ENCODE data around the gene RTN4RL1.
A peak's percentile ranks its signal among the peaks of the same experiment; 100 is the strongest.
"Not testable (repeated sequence)": the region's sequence is repeated elsewhere in the genome, so short reads cannot be mapped to it uniquely, and the experiment has no call there.

Gene RTN4RL1

GRCh38 chr17:1913702-1914101, 111.4 kb downstream of the RTN4RL1 start:
- no peak for DNase-seq

GRCh38 chr17:1912146-1912545, 113.0 kb downstream of the RTN4RL1 start:
- no peak for DNase-seq

- DNase-seq = no peak
These were observed 115.1 kb downstream of the RTN4RL1 start for GRCh38 chr17:1909985-1910384.

GRCh38 chr17:1908699-1909309, 116.3 kb downstream of the RTN4RL1 start:
- DNase-seq = peak; percentile 71

GRCh38 chr17:1907909-1908698, 117.0 kb downstream of the RTN4RL1 start:
- DNase-seq = no peak

GRCh38 chr17:1907216-1907631, 117.9 kb downstream of the RTN4RL1 start:
- no peak for DNase-seq

- no peak for DNase-seq
These were observed 118.5 kb downstream of the RTN4RL1 start for GRCh38 chr17:1906662-1907101.

- DNase-seq = peak; percentile 57
These were observed 119.8 kb downstream of the RTN4RL1 start for GRCh38 chr17:1905190-1905913.

GRCh38 chr17:1904273-1905182, 120.6 kb downstream of the RTN4RL1 start:
- no peak for DNase-seq

- DNase-seq = no peak
These were observed 125.6 kb downstream of the RTN4RL1 start for GRCh38 chr17:1899403-1900000.

GRCh38 chr17:1898872-1899271, 126.3 kb downstream of the RTN4RL1 start:
- DNase-seq = no peak

GRCh38 chr17:1898332-1898731, 126.8 kb downstream of the RTN4RL1 start:
- no peak for DNase-seq

GRCh38 chr17:1897105-1897656, 128.0 kb downstream of the RTN4RL1 start:
- no peak for DNase-seq

- DNase-seq = no peak
These were observed 128.7 kb downstream of the RTN4RL1 start for GRCh38 chr17:1896243-1897104.

- DNase-seq = not testable (repeated sequence)
These were observed 129.7 kb downstream of the RTN4RL1 start for GRCh38 chr17:1895479-1895878.

GRCh38 chr17:1894753-1895339, 130.3 kb downstream of the RTN4RL1 start:
- no peak for DNase-seq

- no peak for DNase-seq
These were observed 134.2 kb downstream of the RTN4RL1 start for GRCh38 chr17:1890758-1891450.

GRCh38 chr17:1888741-1889140, 136.4 kb downstream of the RTN4RL1 start:
- no peak for DNase-seq
